Measurements from ENCODE around the gene ZNF189. TPM values are rescaled to one million over a fixed set of nuclear protein-coding genes. Genes with fewer than 3 reads are reported as not detected.

The ZNF189 gene
- polyA plus RNA-seq, 1 donor (not counting 4 experiments of a cell fraction or from before 2014, with no cell fraction given), result 8.7 TPM

- no peak overlapping the region for H3K27ac ChIP-seq (ENCODE audit: control insufficient read depth, insufficient read depth, low read length)
- H3K9me1 ChIP-seq (ENCODE audit: control insufficient read depth, extremely low read depth, insufficient read depth, low read length), result no peaks in the 10 kb centered on the region
- no peaks in the 10 kb centered on the region for H3K9me3 ChIP-seq (ENCODE audit: control insufficient read depth, low read depth, low read length)
- no peaks in the 10 kb centered on the region for H4K20me1 ChIP-seq (ENCODE audit: control insufficient read depth, extremely low read depth, insufficient read depth, low read length)
- dilution Hi-C loops (cut with MboI; ENCODE audit: extremely low pct_ligation_motif_present, low sequenced_read_pairs), result no loop called here
- H3K79me2 ChIP-seq (ENCODE audit: control insufficient read depth, insufficient read depth, low read length), result no peaks in the 10 kb centered on the region
- no peak overlapping the region for H3K4me2 ChIP-seq (ENCODE audit: control insufficient read depth, extremely low read depth, insufficient read depth, low read depth, low read length)
- no peaks in the 10 kb centered on the region for H3K36me3 ChIP-seq (ENCODE audit: control insufficient read depth in 2 of 2, extremely low read depth in 1 of 2, insufficient read depth in 2 of 2, low read length in 2 of 2)
- no peak overlapping the region for H3K9ac ChIP-seq (ENCODE audit: control insufficient read depth, extremely low read depth, insufficient read depth, low read length)
- no peak overlapping the region for H3K4me3 ChIP-seq (ENCODE audit: control insufficient read depth in 2 of 3, extremely low read depth in 1 of 3, insufficient read depth in 2 of 3, low read depth in 1 of 3, low read length in 3 of 3)
- DNase-seq (ENCODE audit: low read depth, low spot score) (no peak), FAIRE-seq (no peak)
- no peaks in the 10 kb centered on the region for H3K27me3 ChIP-seq (ENCODE audit: control insufficient read depth, extremely low read depth, insufficient read depth, low read length)
- TF ChIP-seq CTCF (optimal IDR thresholded peaks at IDR 0.05 in 1 of 3, IDR thresholded peaks at IDR 0.05 in 1 of 3, conservative IDR thresholded peaks at IDR 0.05 in 1 of 3; ENCODE audit: extremely low read depth in 1 of 3, insufficient read depth in 2 of 3, low read length in 3 of 3) (no peak), EZH2 (IDR thresholded peaks at IDR 0.05; ENCODE audit: low read length) (no peak)
- no peak overlapping the region for H2AFZ ChIP-seq (ENCODE audit: control insufficient read depth, low read length)
- no peaks in the 10 kb centered on the region for H3K4me1 ChIP-seq (ENCODE audit: control insufficient read depth, extremely low read depth, insufficient read depth, low read length)
Measured at GRCh38 chr9:101369884-101370531, 28.6 kb upstream of the ZNF189 start.

DNA sequence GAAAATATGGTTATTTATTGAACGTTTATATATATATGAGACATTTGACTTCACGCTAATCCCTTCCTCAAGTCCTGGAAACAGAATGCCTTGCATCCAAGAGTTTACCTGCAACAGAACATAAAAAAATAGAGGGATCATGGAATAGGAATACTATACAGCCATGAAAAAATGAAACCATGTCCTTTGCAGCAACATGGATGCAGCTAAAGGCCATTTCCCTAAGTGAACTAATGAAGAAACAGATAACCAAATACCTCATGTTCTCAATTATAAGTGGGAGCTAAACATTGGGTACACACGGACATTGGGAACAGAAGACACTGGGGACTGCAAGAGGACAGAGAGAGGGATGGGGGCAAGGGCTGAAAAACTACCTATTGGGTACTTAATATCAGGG, 26.8 kb upstream of the ZNF189 start:
- H3K9me1 ChIP-seq (ENCODE audit: control insufficient read depth, extremely low read depth, insufficient read depth, low read length), result no peaks in the 10 kb centered on the region
- no peak overlapping the region for H3K4me2 ChIP-seq (ENCODE audit: control insufficient read depth, extremely low read depth, insufficient read depth, low read depth, low read length)
- no peak for TF ChIP-seq EZH2 (IDR thresholded peaks at IDR 0.05; ENCODE audit: low read length)
- no peak for TF ChIP-seq CTCF (optimal IDR thresholded peaks at IDR 0.05 in 1 of 3, IDR thresholded peaks at IDR 0.05 in 1 of 3, conservative IDR thresholded peaks at IDR 0.05 in 1 of 3; ENCODE audit: extremely low read depth in 1 of 3, insufficient read depth in 2 of 3, low read length in 3 of 3)
- no peak for FAIRE-seq
- H3K27me3 ChIP-seq (ENCODE audit: control insufficient read depth, extremely low read depth, insufficient read depth, low read length), result no peaks in the 10 kb centered on the region
- H3K27ac ChIP-seq (ENCODE audit: control insufficient read depth, insufficient read depth, low read length), result no peak overlapping the region
- H3K36me3 ChIP-seq (ENCODE audit: control insufficient read depth in 2 of 2, extremely low read depth in 1 of 2, insufficient read depth in 2 of 2, low read length in 2 of 2), result no peaks in the 10 kb centered on the region
- H3K4me1 ChIP-seq (ENCODE audit: control insufficient read depth, extremely low read depth, insufficient read depth, low read length), result peaks cover 7% of the 10 kb centered on the region
- no peak overlapping the region for H3K4me3 ChIP-seq (ENCODE audit: control insufficient read depth in 2 of 3, extremely low read depth in 1 of 3, insufficient read depth in 2 of 3, low read depth in 1 of 3, low read length in 3 of 3)
- H2AFZ ChIP-seq (ENCODE audit: control insufficient read depth, low read length), result no peak overlapping the region
- DNase-seq (ENCODE audit: low read depth, low spot score), result no peak
- H3K79me2 ChIP-seq (ENCODE audit: control insufficient read depth, insufficient read depth, low read length), result no peaks in the 10 kb centered on the region
- no peaks in the 10 kb centered on the region for H4K20me1 ChIP-seq (ENCODE audit: control insufficient read depth, extremely low read depth, insufficient read depth, low read length)
- no peaks in the 10 kb centered on the region for H3K9me3 ChIP-seq (ENCODE audit: control insufficient read depth, low read depth, low read length)
- no peak overlapping the region for H3K9ac ChIP-seq (ENCODE audit: control insufficient read depth, extremely low read depth, insufficient read depth, low read length)
- dilution Hi-C loops (cut with MboI; ENCODE audit: extremely low pct_ligation_motif_present, low sequenced_read_pairs), result no loop called here
